NCI-H345 (cell line): ENCODE measurements around the gene ADARB1.

Source experiments
- DNase-seq: peaks from one replicate; lab custom pipeline; 2025; lab: John Stamatoyannopoulos, UW

The ADARB1 gene

DNA sequence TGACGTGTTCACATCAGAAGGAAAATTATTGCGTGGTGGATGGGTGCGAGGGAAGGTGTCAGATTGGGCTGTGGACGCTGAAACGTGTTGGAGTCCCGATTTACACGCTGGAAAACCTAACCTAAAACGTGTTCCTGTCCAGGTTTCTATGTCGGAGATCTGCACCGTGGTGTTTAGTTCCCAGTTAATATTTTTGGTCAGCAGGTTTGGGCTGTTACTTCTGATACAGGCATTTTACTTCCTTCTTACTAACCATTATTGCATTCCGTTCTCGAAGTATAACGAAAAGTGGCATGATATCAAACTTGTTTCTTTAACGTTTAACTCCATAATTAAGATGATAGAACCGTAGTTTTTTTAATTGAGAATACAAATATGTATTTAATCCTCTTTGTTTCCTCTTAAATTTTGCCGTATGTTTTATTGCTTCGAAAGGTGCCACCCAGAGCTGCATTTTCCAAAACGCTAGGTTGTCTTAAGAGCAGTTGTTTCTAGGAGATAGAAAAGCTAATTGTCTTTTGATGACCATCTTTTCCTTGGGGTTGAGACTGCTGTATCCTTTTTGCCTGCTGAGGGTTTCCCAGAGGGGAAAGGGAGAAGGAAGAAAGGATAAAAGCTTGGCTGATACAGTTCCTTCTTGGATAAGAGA is 1.3 kb downstream of the ADARB1 start:
- DNase-seq = no peak

DNA sequence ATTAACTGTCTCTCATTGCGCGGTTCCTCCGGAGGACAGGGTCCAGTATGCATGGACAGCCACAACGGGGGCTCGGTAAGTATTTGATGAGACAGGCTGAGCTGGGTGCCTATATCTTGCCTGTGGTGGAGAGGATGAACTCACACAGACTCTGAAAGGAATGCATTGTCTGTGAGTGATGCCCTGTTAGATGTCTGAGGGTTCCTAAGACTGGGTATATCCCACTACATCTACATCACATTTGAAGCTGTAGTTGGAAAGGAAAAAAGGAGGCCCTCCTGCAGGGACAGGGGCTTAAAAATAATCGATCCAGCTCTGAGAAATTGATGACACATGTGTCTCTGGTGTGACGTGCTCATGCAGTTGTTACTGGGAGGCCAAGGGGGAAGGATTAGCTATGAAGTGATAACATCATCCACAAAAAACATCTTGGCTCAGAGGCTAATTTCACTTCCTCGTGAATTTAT is 1.9 kb downstream of the ADARB1 start:
- DNase-seq = no peak

DNA sequence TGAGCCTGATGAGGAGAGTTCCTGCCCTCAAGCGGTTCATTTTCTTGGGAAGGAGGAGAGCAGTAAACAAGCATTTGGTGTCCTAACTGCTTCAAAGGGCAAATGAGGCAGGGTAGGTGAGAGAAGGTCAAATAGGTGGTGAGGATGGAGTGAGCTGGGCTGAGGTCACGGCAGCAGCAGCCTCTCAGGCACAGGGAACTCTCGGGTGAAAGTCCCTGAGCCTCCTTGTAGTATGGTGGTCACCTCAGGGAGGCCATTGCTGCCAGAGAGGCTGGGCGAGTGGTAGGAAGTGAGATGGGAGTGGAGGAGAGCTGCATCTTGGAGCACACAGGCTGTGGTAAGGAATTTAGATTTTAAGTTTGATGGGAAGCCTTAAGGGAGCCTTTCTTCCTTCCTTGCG is 4.0 kb downstream of the ADARB1 start:
- no peak for DNase-seq

DNA sequence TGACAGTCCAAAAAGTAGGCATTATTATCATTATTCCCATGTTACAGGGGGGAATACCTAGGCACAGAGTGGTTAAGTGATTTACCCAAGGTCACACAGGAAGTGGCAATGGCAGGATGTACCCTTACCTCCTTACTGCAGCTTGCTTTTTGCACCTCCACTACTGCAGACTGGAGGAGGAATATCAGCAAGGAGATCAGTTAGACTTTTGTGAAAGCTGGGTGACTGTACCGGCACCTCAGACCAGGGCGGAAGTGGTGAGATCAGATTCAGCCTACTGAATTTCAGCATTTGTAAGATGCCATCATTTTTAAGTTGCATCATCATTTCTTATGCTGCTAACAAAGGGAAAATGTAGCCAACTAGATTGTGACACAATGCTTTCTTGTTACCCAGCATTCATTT is 4.5 kb downstream of the ADARB1 start:
- no peak for DNase-seq

DNA sequence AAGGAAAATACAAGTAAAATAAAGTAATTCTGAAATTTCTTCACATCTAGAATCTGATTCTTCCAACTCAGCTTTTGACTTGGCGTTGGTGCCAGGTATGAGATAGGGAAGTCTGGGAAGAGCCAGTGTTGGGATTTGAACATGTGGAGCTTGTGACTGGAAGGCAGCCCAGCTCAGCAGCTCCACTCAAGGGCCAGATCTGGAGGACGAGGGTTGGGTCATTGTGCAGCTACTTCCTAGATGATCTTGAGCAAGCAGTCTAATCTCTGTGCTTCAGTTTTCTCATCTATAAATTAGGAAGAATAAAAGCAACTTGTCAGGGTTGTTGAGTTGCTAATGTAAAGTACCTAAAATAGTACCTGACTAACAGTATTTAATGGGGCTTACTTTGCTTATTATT is 5.0 kb downstream of the ADARB1 start:
- no peak for DNase-seq

DNA sequence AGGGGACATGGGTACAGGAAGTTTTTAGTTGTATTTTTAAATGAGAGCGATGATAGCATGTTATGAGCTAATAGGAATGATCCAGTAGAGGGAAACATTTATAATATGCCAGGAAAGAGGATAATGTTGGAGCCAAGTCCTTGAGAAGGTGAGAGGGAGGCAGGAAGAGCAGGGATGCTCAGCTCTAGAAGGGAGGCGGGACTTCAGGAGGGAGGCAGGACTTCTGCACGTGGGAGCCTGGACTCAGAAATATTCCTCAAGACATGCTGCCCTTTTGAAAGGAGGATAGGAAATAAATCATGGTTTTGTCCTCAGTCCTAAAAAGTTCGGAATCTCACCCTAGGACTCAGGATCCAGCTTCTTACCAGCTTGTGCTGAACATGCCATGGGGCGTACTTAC is 5.9 kb downstream of the ADARB1 start:
- no peak for DNase-seq

DNA sequence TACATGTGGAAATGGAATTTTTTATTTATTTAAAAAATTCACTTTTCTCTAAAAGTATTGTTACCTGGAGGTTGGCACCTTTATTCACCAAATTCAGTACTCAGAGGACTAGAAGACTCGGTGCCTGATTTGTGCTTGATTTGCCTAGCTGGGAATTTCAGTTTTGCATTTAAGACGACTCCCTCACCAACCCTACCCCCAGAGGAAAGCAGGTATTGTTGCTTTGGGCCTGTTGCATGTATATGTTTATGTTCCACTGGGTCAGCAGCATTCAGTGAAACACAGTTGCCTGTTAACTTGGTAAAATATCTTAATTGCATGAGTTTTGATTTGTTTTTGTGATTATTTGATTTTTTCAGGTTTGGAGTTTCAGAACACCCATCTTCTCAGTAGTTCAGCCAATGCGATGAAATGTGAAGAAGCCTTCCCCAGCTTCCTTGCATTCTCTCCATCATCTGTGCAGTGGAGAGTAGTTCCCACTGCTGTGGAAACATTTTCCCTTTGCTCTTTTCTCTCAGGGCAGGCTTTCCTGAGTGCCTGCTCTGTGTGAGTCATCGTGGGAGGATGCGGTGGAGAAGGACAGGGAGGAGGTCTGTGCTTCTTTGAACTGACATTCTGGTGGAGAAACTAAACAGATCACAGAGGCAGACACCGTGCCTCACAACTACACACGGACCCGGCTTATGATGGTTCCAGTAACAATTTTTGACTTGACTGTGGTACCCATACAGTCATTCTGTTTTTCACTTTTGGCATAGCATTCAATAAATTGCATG is 6.4 kb downstream of the ADARB1 start:
- DNase-seq = no peak

DNA sequence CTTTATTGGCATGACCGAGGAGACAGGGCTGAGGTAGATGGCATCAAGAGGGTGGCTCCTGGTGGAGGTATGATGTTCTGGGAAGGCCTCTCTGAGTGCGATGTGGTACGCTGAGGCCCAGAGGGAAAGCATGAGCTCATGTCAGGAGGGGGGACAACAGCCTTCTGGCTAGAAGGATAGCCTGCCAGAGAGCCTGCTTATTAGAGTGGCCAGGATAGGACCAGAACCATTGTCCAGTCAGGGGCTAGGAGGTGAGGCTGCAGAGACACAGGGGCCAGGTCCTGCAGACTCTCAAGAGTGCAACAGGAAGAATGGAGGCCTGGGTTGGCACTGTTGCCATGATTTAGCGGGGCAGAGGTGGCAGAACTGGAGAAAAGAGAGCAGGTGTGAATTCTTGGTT is 7.3 kb downstream of the ADARB1 start:
- no peak for DNase-seq

DNA sequence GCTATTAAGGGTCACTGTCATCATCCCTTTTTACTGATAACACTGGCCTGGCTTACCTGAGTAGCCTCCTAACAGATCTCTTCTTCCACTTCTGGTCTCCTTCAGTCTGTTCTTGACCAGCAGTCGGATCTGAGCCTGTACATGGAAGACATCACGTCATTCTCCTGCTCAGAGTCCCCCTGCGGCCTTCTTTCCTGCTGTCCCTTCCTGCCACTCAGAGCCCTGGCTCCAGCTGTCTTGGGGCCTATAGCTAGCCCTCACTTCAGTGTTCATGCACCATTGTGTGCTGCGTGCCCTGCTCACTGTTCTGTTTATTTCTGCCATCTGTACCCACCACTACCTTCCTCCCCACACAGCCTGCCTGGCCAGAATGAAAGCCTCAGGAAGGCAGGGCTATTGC is 8.4 kb downstream of the ADARB1 start:
- DNase-seq = no peak

DNA sequence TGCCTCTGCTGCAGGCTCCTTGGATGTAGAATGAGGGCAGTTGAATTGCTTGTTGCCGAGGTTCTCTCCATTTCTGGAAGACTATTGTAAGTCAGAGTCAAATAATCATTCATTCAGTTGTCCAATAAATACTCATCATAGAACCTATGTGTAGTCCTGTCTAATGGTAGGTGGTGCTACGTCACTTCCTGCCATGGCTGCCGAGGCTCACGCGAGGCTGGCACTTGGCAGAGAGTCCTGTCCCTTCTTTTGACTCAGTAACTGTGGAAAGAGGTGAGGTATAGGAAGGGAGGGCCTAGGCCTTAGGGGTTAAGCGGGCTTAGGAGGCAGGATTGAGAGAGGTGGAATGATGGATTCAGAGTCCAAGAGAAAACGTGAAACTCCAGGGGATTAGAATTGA is 9.7 kb downstream of the ADARB1 start:
- no peak for DNase-seq

DNA sequence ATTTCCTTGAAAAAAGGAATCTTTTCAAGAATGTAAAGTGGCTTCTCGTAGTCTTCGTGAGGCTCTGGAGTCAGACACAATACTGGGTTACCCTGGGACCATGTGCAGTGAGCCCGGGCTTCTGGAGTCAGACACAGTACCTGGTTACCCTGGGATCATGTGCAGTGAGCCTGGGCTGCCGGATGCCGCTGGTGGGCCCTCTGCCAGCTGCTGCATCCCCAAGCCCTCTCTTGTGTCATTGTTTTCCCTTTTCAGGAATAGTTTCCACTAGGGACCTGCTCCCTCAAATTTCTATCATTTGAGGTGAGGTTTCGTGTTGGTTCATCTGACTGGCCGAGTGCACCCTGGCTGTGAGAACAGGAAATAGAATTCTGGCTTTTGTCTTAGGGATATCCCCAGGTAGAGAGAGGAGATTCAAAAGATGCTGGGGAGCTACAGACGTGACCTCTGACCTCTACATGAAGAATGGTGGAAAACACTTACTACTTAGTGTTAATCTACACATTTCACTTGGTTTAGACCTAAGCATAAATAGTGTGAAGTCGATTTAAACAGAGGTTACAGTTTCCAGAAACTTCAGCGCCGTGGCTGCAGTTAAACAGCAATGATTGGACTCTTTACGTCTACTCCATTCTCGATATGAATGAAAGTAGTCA is 10.6 kb downstream of the ADARB1 start:
- DNase-seq = no peak

DNA sequence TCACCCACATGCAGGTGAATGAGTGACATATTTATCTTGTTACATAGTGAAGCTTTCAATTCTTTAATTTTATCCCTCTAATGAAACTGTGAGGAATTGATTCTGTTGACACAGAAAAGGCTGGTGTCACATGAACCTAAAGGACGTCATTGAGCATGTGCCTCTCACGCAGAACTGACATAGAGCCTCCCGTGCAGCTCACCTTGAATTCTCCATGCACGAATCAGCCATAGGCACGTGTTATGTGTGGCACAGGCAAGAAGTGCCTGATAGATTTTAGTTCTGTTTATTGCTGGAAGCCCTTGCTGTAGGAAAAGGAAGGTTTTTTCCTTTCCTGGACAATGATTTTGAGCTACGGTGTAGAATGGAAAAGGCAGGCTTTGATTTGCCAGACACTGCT is 11.3 kb downstream of the ADARB1 start:
- DNase-seq = no peak

DNA sequence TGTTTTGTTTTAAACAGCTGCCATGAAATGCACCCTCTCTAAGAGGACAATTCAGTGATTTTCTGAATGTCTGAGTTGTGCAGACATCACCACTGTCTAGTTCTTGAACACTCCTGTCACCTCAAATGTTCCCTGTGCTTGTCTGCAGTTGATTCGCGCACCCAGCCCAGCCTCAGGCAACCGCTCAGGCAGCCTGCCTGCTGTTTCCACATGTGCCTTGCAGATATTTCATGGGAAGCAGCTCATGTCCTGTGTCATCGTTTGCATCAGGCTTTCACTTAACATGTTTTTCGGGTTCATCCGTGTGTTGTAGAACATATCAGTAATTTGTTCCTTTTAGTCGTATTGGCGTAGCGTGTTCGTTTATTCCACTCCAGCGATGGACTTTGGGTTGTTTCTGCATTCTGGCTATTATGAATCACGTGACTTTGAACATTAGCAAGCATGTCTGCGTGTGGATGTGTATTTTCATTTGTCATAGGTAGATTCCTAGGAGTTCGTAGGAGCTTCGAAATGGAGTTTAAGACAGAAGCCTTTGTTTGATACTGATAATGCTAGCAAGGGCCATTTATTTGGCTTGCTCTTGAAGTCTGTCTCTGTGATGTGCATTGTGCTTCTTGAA is 12.1 kb downstream of the ADARB1 start:
- no peak for DNase-seq

DNA sequence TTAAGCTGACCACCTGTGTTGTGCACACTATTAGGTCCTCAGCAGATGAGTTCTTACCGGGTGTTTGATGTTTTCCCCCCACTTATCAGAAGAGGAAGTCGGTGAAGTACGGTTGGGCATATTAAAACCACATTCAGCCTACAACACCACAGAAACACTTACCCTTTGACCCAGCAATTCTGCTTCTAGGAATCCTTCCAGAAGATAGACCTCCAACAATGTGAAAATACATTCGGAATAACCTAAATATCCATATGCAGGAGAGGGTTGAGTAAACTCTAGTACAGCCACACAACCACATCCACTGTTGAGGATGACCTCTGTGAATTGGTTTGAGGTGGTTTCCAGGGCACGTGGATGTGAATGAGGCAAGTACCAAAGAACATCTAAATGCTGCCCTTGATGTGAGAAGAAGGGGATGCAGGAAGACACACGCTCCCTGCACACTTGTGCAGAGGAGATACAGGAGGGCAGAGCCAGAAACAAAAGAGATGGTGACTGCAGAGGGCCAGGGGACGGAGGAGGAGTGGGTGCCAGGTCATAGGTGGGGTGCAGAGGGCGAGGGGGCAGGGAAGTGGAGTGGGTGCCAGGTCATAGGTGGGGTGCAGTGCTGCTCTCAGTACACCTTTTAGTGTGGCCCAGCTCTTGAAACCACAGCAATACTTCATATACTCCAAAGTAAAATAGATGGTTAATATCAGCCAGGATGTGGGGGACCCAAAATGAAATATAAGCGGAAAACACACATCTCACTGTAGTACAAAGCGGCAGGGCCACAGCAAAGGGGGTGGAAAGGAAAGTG is 12.8 kb downstream of the ADARB1 start:
- no peak for DNase-seq

DNA sequence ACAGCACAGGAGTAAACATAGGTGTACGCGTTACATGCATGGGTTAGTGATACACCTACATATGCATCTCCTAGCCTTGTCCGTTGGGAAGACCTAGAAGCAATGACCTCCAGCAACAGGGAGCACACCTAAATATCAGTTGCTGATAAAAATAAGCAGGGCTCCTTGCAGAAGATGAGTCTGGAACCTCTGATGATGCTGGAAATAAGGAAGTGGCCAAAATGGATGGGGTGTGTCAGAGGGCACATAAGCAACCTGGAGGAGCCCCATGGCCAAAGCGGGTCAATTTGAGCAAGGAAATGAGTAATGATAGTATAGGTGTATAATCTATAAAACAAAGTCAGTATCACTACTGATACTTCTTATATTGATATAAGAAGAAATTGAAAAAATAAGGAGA is 13.7 kb downstream of the ADARB1 start:
- no peak for DNase-seq

DNA sequence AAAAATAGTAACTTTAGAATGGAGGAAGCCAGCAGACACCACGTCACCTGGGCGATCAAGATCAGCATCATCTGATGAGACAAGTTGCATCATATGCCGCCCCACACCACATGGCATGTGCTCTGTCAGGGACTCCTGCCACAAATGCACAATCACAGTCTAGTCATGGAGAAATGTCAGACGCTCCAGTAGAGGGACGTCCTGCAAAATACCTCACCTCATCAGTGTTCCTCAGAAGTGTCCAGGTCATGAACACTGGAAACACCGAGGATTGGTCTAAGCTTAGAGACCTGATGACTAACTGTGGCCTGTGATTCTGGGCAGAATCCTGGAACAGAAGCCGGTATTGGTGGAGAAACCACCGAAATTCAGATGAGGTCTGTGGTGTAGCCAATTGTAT is 14.3 kb downstream of the ADARB1 start:
- no peak for DNase-seq

DNA sequence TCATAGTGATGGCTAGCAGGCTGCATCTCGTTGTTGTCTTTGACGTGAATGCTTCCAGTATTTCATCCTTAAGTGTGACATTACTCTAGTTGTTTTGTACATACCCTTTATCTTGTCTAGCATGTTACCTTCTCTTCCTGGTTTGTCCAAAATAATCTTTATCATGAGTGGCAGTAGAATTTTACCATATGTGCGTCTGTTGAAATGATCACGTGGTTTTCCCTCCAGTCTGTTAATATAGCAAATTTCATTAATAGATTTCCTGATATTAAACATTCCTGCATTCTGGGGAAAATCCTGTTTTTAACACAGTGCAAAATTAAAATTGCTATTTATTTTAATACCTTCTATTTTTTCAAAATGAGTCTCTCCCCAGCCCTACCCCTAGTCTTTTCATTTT is 15.6 kb downstream of the ADARB1 start:
- DNase-seq = no peak

DNA sequence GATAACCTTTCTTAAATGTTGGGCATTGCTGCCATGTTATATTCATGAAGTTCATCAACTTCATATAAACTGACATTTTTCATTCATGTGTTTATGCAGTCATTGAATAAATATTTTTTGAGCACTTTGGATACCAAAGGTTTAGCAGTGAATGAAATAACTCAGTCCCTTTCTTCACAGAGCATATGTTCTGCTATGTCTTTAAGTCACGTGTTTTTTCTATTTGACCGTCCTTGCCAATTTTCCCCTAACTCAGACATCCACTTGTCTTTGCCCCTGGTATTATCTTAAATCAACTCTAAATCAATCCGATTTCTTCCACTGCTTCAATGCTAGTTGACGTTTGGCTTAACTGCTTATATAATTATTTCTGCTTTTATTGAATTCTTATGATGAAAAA is 16.6 kb downstream of the ADARB1 start:
- DNase-seq = no peak

DNA sequence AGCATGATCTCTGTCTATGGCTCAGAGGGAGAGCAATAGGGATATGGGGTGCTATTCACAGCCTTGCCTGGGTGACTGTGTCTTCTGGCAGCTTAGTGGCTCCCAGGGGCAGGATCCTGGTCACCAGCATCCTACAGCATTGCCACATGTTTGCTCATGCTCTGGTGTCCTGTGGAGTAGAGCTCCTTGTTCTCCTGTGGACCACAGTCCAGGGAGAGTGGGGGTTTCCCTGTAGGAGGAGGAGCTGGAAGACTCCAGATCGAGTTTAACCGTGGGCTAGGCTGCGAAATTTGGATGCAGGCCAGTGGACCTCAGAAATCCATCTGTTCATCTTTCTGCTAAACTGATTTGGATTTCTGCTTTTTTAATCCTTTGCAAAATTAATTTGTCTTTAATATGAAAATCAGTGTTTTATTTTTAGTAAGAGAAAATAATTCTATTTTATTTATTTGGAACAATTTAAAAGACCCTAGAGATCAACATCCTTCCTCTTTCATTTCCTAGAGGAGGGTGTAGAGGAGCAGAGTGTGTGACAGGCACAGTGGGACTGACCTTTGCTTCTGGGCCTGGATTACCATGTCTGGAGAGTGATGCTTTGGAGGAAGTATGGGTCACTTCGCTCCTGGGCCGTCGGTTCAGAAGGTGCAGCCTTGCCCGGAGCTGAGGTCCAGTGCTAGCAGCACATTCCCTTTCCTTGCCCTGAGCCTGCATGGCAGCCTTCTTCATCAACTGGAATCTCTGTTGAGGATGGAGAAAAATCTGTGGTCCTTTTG is 17.4 kb downstream of the ADARB1 start:
- DNase-seq = no peak

DNA sequence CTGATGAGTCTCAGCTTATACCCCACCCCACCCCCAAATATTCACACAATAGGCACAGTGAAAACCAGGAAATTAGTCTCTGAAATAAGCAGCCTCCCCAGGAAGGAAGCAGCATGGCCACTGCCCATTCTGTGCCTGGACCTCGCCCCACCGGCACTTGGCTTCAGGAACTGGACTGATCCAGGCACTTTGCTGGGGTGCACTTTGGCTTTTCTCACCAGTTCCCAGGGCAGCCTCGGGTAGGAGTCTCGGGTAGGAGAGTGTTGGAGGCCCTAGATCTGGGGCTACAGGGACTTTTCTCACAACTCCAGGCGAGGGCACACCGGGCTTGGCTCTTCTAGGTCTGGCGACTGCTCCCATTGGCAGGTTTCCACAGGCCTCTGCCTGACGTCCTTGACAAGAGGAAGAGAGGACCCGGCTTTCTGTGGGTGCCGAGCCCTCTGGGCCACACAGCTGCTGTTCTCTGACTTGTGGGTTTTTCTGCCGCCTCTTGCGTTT is 18.7 kb downstream of the ADARB1 start:
- no peak for DNase-seq

DNA sequence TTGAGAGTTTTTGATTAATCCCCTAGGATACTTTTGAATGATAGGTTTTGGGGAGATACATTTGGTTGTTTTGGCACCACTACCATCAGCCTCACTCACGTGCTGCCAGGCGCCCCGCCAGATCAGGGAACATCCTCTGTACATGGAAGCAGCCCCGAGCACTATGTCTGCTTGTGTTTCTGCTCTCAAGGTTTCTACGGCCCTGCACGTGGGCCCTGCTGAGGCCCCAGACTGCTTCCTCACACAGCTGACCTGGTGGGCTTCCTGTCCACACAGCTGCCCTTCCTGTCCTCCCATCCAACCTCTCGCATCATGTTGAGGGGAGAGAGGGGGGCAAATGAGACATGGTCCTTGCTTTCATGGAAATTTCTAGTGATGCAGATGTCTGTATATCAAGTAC is 20.0 kb downstream of the ADARB1 start:
- no peak for DNase-seq
